ENCODE data around the gene AJM1.

Gene AJM1

GRCh38 chr9:136808075-136808805 lies 34.0 kb upstream of the AJM1 start:
- no peak for DNase-seq

GRCh38 chr9:136808806-136809158 lies 33.5 kb upstream of the AJM1 start:
- no peak for DNase-seq

GRCh38 chr9:136814725-136815421 lies 27.4 kb upstream of the AJM1 start:
- no peak for DNase-seq

GRCh38 chr9:136815422-136815782 lies 26.9 kb upstream of the AJM1 start:
- DNase-seq = no peak

- no peak for DNase-seq
Observed at GRCh38 chr9:136820971-136821825, 21.1 kb upstream of the AJM1 start.

- no peak for DNase-seq
Observed at GRCh38 chr9:136821826-136822544, 20.3 kb upstream of the AJM1 start.

- DNase-seq = no peak
Observed at GRCh38 chr9:136823136-136824046, 18.9 kb upstream of the AJM1 start.

- DNase-seq = no peak
Observed at GRCh38 chr9:136824496-136825225, 17.6 kb upstream of the AJM1 start.

- no peak for DNase-seq
Observed at GRCh38 chr9:136825295-136826187, 16.7 kb upstream of the AJM1 start.

GRCh38 chr9:136826188-136826541 lies 16.1 kb upstream of the AJM1 start:
- DNase-seq = no peak

GRCh38 chr9:136826703-136827582 lies 15.3 kb upstream of the AJM1 start:
- DNase-seq = no peak

GRCh38 chr9:136827794-136828473 lies 14.3 kb upstream of the AJM1 start:
- no peak for DNase-seq

GRCh38 chr9:136828474-136829140 lies 13.7 kb upstream of the AJM1 start:
- no peak for DNase-seq

- DNase-seq = no peak
Observed at GRCh38 chr9:136829412-136829811, 12.9 kb upstream of the AJM1 start.

GRCh38 chr9:136829981-136830885 lies 12.0 kb upstream of the AJM1 start:
- DNase-seq = no peak

GRCh38 chr9:136831002-136831719 lies 11.1 kb upstream of the AJM1 start:
- DNase-seq = no peak
